A204.1 (cell line): ENCODE measurements around the gene GP9.
"Not testable (repeated sequence)": the region's sequence is repeated elsewhere in the genome, so short reads cannot be mapped to it uniquely, and the experiment has no call there.

Experiments
- FAIRE-seq: peaks from 2 replicates; lab custom pipeline; 2012; peaks lifted over from hg19 to GRCh38; lab: Jason Lieb, UNC

GP9 gene

DNA sequence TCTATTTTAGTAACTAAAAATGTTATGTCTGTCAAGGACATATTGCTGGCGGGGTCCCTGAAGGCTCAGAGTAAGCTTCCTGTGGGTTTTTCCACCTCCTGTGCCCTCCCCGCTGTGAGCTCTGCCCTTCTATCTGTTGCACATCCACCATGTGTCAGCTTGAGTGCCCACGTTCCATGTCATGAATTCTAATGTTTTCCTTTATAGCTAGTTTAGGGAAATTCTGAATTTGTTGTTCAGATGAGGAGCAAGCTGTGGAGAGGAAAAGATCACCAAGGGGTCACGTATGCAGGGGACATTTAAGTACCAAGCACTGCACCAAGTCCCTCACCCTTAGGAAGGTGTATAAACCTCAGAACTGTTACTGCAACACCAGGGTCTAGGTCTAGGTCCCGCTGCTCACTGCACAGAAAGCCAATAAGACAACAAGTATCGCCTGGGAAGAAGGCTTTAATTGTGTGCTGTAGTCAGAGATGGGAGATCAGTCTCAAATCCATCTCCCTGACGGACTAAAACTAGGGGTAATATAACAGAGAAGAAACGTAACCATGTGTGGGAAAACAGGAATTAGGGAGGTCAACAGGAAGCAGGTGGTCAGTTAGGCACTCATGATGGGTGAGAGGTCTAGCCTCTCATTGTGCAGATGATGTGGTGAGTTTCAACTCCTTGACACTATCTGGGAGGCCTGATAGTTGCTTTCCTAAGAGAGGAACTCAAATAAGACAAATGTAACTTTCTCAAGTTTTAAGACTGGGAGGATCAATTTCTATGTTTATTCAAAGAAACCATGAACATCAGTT lies 9.7 kb downstream of the GP9 start:
- no peak for FAIRE-seq

DNA sequence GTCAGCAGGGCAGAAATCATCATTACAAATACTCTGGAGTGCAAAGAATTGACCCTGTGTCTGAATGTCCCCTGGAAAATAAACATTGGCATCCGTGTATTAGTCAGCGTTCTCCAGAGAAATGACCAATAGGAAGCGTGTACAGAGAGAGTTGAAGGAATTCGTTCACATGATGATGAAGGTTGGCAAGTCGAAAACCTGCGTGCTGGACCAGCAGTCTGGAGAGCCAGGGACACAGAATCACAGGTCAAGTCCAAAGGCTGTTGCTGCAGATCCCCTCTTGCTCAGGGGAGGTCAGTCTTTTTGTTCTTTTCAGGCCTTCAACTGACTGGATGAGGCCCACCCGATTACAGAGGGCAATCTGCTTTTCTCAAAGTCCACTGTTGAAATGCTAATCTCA lies 16.6 kb downstream of the GP9 start:
- FAIRE-seq = no peak

GRCh38 chr3:129078510-129078909 lies 17.9 kb downstream of the GP9 start:
- FAIRE-seq = no peak

GRCh38 chr3:129081503-129081902 lies 20.9 kb downstream of the GP9 start:
- no peak for FAIRE-seq

- FAIRE-seq = no peak
Observed at GRCh38 chr3:129082026-129082425, 21.4 kb downstream of the GP9 start.

- no peak for FAIRE-seq
Observed at GRCh38 chr3:129084501-129084900, 23.9 kb downstream of the GP9 start.

DNA sequence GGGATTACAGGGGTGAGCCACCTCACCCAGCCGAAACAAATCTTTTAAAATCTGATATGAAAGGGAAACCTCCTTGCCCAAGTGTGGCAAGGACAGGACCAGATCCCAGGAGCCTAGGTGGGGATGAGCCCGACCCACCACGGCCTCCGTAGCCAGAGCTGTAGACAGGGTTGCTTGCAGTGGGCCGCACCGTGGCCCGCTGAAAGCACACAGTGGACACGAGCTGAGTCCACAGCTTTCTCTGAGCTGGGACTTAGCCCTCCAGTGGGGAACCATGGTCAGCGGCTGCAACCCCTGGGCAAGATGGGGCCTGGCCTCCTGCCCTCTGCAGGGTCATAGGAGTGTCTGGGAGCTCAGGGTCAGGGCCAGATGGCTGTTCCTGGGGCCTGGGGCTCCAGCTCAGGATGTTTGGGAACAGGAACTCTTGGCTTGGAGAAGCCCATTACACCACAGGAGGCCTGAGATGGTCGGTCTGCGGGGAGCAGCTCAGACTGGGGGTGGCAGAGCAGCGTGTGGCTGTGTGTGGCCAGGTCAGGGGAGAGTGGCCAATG lies 24.7 kb downstream of the GP9 start:
- FAIRE-seq = no peak

GRCh38 chr3:129085818-129086217 lies 25.2 kb downstream of the GP9 start:
- FAIRE-seq = no peak

- no peak for FAIRE-seq
Observed at GRCh38 chr3:129087138-129087702, 26.6 kb downstream of the GP9 start.

- FAIRE-seq = not testable (repeated sequence)
Observed at GRCh38 chr3:129087904-129088303, 27.3 kb downstream of the GP9 start.

DNA sequence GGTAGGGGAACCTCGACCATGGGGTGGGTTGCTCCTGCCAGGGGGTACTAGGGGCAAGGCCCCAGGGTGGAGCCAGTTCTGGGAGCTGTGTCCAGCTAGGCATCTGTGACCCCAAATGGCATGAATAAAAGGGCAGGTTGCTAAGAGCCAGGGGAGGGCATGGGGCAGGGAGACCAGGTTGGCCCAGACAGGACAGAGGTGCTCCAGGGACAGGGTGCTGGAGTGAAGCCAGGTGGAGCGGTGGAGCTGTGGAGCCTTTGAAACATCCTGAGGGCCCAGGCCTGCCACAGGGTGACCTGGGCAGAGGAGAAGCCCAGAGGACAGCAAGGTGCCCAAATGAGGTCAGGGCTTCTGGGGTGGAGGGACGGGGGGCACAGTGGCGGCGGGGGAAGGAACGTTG lies 27.7 kb downstream of the GP9 start:
- not testable (repeated sequence) for FAIRE-seq

- no peak for FAIRE-seq
Observed at GRCh38 chr3:129095285-129095684, 34.7 kb downstream of the GP9 start.

DNA sequence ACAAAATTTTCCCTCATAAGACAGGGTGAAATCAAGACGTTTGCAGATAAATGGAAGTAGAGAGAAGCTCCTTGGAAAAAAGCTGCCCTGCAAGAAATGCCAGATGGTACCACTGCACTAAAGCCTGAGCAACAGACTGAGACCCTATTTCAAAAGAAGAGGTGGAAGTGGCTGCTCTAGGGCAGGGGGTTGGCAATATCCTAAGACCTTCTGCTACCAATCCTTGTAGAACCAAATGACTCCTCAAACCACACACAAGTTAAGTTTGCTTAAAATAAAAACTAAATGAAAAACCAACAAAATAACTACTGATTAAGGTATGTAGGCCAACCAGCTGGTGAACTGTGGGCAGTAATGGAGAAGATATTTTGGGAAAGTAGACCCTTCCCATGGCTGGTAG lies 39.7 kb downstream of the GP9 start:
- no peak for FAIRE-seq

GRCh38 chr3:129101370-129102138 lies 41.0 kb downstream of the GP9 start:
- no peak for FAIRE-seq

DNA sequence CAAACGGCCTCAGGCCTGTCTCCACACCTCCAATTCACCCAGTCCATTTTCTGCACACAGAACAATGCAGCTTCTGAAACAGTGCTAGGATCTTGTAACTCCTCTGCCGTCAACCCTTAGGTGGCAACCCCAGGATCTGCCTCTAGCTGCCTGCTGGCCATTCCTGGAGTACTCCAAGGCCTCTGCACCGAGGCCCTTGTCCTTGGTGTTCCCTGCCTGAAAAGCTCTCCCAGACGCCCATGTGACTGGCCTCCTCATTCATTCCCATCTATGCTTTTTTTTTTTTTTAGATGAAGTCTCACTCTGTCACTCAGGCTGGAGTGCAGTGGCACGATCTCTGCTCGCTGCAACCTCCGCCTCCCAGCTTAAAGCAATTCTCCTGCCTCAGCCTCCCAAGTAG lies 42.7 kb downstream of the GP9 start:
- no peak for FAIRE-seq

DNA sequence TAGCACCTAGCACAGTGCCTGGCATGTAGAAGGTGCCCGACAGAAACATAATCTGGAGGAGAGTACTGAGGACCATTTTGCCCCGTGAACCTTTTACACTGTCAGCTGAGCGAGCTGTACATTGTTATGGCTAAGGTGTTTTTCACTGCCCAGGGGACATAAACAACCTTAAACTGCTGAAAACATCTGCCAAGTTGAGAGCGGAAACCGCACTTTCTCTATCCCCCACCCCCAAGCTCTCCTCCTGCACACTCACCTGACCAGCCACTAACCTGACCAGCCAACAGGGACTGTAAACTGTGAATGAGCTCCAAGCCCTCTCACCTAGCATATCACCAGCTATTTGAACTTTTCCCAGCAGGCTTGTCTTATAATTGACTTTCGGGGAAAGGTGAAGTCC lies 43.5 kb downstream of the GP9 start:
- no peak for FAIRE-seq

DNA sequence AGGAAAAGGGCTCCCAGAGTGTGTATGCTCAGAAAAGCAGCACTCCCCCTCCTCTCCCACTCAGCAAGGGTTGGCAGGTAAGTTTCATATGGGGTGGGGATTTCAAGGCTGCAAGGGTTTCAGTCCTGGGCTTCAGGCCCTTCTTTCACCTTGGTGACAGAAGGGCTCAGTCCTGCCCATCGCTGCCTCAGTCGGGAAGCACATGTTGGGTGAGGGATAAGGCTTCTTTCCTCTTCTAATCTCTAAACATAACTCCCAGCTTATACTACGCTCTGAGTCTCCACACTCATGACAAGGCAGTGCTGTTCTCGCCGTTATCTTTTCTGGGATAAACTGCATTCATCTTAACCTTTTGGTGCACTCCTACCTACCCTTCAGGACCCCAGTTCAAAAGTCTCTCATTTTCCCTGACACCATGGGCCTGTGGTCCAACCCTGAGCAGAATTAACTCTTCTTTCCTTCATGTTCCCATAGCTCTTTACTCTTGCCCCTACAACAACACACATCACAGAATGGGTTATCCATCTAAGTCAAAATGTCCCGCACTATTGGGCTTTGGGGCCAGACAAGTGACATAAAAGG lies 44.0 kb downstream of the GP9 start:
- no peak for FAIRE-seq

DNA sequence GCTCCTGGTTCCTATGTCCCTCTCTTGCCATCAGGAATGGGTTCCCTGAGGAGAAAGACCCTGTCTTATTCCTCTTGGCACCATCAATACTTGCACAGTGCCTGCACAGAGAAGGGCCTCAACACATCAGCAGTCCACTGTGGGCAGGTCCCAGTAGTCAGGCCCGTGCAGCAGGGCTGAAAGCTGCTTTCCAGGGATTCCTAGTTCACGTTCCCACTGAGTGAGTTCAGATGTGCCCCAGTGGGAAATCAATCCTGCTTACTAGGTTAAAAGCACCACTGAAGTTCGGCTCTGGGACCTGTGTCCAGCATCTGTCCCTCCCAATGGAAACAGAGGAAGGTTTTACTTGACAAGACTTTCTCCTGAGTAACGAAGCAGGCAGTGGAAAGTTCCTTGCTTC lies 45.3 kb downstream of the GP9 start:
- no peak for FAIRE-seq

DNA sequence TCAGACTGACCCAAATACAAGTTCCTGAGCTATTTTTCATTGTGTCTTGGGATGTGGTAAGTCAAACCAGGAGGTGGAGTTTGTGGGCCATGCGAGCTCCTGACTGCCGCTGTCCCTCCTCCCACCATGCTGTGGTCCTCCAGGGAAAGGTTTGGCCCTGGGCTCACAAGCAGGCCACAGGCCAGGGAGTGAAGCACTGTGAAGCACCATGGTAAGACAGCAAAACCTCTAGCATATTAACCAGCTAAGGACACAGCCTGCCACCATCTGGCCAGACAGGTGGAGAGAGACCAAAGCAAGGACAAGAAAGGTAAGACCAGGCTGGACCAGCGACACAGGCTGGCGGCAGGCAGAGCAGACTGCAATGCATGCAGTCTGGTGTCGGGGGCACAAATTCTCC lies 45.7 kb downstream of the GP9 start:
- no peak for FAIRE-seq

DNA sequence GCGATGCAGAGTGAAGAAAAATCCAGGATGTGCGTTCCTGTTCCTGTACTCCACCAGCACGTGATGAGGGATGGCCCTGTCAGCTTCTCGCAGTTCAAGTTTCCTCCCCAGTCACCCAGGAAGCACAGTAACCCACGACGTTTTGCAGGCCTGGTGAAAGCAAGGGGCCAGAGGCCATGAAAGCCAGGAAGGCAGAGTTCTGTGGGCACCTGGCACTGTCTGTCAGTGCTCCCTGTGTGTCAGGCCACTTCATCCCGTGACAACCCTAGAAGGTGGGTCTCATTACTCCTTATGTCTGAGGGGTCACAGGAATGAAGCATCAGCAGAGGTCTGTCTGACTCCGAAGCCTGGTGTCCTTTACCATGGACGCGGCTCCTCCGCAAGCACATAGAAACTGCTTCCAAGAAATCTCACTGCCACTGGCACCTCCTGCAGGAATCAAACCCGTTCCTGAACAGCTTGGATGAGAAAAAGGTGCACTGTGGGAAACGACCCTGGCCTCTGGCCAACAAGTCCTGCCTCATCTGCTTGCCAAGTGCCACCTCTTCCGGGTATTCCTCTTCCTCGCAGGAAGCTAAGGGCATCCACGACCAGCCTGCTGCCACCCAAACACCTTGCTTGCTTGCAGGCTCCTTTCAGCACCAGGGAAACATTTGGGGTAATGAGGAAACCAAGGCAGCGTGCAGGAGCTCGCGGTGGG lies 46.4 kb downstream of the GP9 start:
- no peak for FAIRE-seq

GRCh38 chr3:129107793-129108192 lies 47.2 kb downstream of the GP9 start:
- FAIRE-seq = no peak
